ENCODE results near the gene KIFBP.

Gene KIFBP

GRCh38 chr10:69051303-69051702 is 62.7 kb downstream of the KIFBP start:
- TF ChIP-seq RAD21 (IDR thresholded peaks at IDR 0.05; ENCODE audit: low read depth) (no peak), YY1 (IDR thresholded peaks at IDR 0.05; ENCODE audit: low read depth) (no peak), EP300 (IDR thresholded peaks at IDR 0.05; ENCODE audit: borderline replicate concordance) (no peak), EGR1 (IDR thresholded peaks at IDR 0.05) (no peak), ZBTB7A (IDR thresholded peaks at IDR 0.05; ENCODE audit: low read depth) (no peak), CEBPB (IDR thresholded peaks at IDR 0.05) (no peak), TCF12 (IDR thresholded peaks at IDR 0.05; ENCODE audit: low read depth) (no peak)

GRCh38 chr10:69051710-69052487 is 63.3 kb downstream of the KIFBP start:
- TF ChIP-seq NFIC (IDR thresholded peaks at IDR 0.05) (no peak), RAD21 (IDR thresholded peaks at IDR 0.05; ENCODE audit: low read depth) (no peak), TEAD4 (IDR thresholded peaks at IDR 0.05) (no peak), EGR1 (IDR thresholded peaks at IDR 0.05) (no peak), TCF12 (IDR thresholded peaks at IDR 0.05; ENCODE audit: low read depth) (no peak), MAX (IDR thresholded peaks at IDR 0.05) (no peak), CEBPB (IDR thresholded peaks at IDR 0.05) (no peak), USF1 (IDR thresholded peaks at IDR 0.05) (no peak), FOXM1 (IDR thresholded peaks at IDR 0.05; ENCODE audit: borderline replicate concordance, low read depth) (no peak), YY1 (IDR thresholded peaks at IDR 0.05; ENCODE audit: low read depth) (no peak), TAF1 (IDR thresholded peaks at IDR 0.05; ENCODE audit: low read depth) (no peak), CREB1 (IDR thresholded peaks at IDR 0.05; ENCODE audit: low read depth) (no peak), EP300 (IDR thresholded peaks at IDR 0.05; ENCODE audit: borderline replicate concordance) (no peak)

- TF ChIP-seq EGR1 (IDR thresholded peaks at IDR 0.05), result no peak
- TF ChIP-seq CEBPB (IDR thresholded peaks at IDR 0.05), result no peak
- no peak for TF ChIP-seq TCF12 (IDR thresholded peaks at IDR 0.05; ENCODE audit: low read depth)
- no peak for TF ChIP-seq USF1 (IDR thresholded peaks at IDR 0.05)
- no peak for TF ChIP-seq ZBTB7A (IDR thresholded peaks at IDR 0.05; ENCODE audit: low read depth)
- no peak for TF ChIP-seq MAX (IDR thresholded peaks at IDR 0.05)
- TF ChIP-seq NFIC (IDR thresholded peaks at IDR 0.05), result no peak
- TF ChIP-seq FOXM1 (IDR thresholded peaks at IDR 0.05; ENCODE audit: borderline replicate concordance, low read depth), result no peak
- TF ChIP-seq YY1 (IDR thresholded peaks at IDR 0.05; ENCODE audit: low read depth), result no peak
- TF ChIP-seq RAD21 (IDR thresholded peaks at IDR 0.05; ENCODE audit: low read depth), result no peak
- TF ChIP-seq REST (IDR thresholded peaks at IDR 0.05; ENCODE audit: low read depth), result no peak
- TF ChIP-seq CREB1 (IDR thresholded peaks at IDR 0.05; ENCODE audit: low read depth), result no peak
- no peak for TF ChIP-seq EP300 (IDR thresholded peaks at IDR 0.05; ENCODE audit: borderline replicate concordance)
- no peak for TF ChIP-seq TEAD4 (IDR thresholded peaks at IDR 0.05)
- TF ChIP-seq TAF1 (IDR thresholded peaks at IDR 0.05; ENCODE audit: low read depth), result no peak
Observed at GRCh38 chr10:69052736-69053135, 64.1 kb downstream of the KIFBP start.

GRCh38 chr10:69055241-69055640 is 66.6 kb downstream of the KIFBP start:
- no peak for TF ChIP-seq ZBTB7A (IDR thresholded peaks at IDR 0.05; ENCODE audit: low read depth)
- no peak for TF ChIP-seq RAD21 (IDR thresholded peaks at IDR 0.05; ENCODE audit: low read depth)
- no peak for TF ChIP-seq USF1 (IDR thresholded peaks at IDR 0.05)
- TF ChIP-seq TCF12 (IDR thresholded peaks at IDR 0.05; ENCODE audit: low read depth), result no peak
- TF ChIP-seq TAF1 (IDR thresholded peaks at IDR 0.05; ENCODE audit: low read depth), result no peak
- no peak for TF ChIP-seq MAX (IDR thresholded peaks at IDR 0.05)
- TF ChIP-seq CEBPB (IDR thresholded peaks at IDR 0.05), result no peak
- TF ChIP-seq YY1 (IDR thresholded peaks at IDR 0.05; ENCODE audit: low read depth), result no peak
- no peak for TF ChIP-seq REST (IDR thresholded peaks at IDR 0.05; ENCODE audit: low read depth)
- no peak for TF ChIP-seq FOXM1 (IDR thresholded peaks at IDR 0.05; ENCODE audit: borderline replicate concordance, low read depth)
- TF ChIP-seq CREB1 (IDR thresholded peaks at IDR 0.05; ENCODE audit: low read depth), result no peak
- no peak for TF ChIP-seq NFIC (IDR thresholded peaks at IDR 0.05)
- TF ChIP-seq EP300 (IDR thresholded peaks at IDR 0.05; ENCODE audit: borderline replicate concordance), result no peak
- TF ChIP-seq TEAD4 (IDR thresholded peaks at IDR 0.05), result no peak
- no peak for TF ChIP-seq EGR1 (IDR thresholded peaks at IDR 0.05)
